ENCODE measurements around the gene TUBAL3. TPM values are rescaled to one million over a fixed set of nuclear protein-coding genes. Genes with fewer than 3 reads are reported as not detected.

The TUBAL3 gene
- polyA plus RNA-seq, 2 of the 4 experiments (the other 2 are of a cell fraction) = 0.34 to 1.4 TPM

- WGBS (ENCODE audit: missing lambda C conversion rate) = 70% methylated on average over 15 of the region's 16 CpGs
- H3K4me3 ChIP-seq = no peak overlapping the region
- no peak overlapping the region for H3K27ac ChIP-seq
- DNase-seq (ENCODE audit: low read depth in 1 of 2, low spot score in 1 of 2) = no peak
- no peak for FAIRE-seq
- no peak overlapping the region for H3K4me2 ChIP-seq
- H3K4me1 ChIP-seq = no peaks in the 10 kb centered on the region
- TF ChIP-seq POLR2AphosphoS2 (conservative IDR thresholded peaks at IDR 0.05; ENCODE audit: low read length) (no peak), NFE2L2 (conservative IDR thresholded peaks at IDR 0.05; ENCODE audit: low read length) (no peak), SREBF2 (IDR thresholded peaks at IDR 0.05) (no peak), MAZ (IDR thresholded peaks at IDR 0.05; ENCODE audit: borderline replicate concordance, low read depth, low read length) (no peak)
- TF ChIP-seq, protein P1, sequence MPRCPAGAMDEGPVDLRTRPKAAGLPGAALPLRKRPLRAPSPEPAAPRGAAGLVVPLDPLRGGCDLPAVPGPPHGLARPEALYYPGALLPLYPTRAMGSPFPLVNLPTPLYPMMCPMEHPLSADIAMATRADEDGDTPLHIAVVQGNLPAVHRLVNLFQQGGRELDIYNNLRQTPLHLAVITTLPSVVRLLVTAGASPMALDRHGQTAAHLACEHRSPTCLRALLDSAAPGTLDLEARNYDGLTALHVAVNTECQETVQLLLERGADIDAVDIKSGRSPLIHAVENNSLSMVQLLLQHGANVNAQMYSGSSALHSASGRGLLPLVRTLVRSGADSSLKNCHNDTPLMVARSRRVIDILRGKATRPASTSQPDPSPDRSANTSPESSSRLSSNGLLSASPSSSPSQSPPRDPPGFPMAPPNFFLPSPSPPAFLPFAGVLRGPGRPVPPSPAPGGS (IDR thresholded peaks at IDR 0.05) = no peak
- no peaks in the 10 kb centered on the region for H3K9me3 ChIP-seq
- ATAC-seq = no peak
- ChIA-PET POLR2A (no interaction called here), CTCF (interaction anchor here (0.6 to 1.5 kb wide), 3 partner anchors 9 to 520 kb away, joined by 3 read pairs; no protein-coding TSS in a partner anchor)
Measured at GRCh38 chr10:5369362-5370158, 35.1 kb downstream of the TUBAL3 start.

DNA sequence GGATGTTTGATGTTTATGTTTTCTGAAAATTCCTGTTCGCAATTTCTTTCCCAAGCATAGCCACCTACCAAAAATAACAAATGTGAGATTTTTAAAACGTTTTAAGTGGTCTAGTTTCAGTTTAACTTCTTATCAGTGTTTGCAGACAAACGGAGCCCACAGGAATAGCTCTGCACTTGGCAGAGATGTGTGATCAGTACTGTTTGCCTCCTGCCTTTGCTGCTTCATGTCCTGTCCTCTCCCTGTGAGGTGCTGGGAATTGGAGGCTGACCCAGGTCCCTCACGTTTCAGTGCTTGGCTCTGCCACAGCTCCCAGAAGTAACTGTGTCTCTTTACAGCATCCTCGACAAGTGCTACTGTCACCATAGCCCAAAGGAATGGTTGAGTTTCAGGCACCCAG is 38.7 kb downstream of the TUBAL3 start:
- H3K4me2 ChIP-seq = no peak overlapping the region
- H3K4me1 ChIP-seq = peaks cover under 1% of the 10 kb centered on the region; the same call in 2 of the 3 replicates
- FAIRE-seq (no peak), ATAC-seq (peak; percentile 11 to 43; a peak in 2 of 6 replicates), DNase-seq (ENCODE audit: low read depth in 1 of 2, low spot score in 1 of 2) (no peak)
- H3K4me3 ChIP-seq = no peak overlapping the region
- H3K9me3 ChIP-seq = no peaks in the 10 kb centered on the region
- ChIA-PET CTCF (interaction anchor here (0.6 kb wide), 1 partner anchor 79 kb away, joined by 3 read pairs; no protein-coding TSS in a partner anchor), POLR2A (no interaction called here)
- TF ChIP-seq MAZ (IDR thresholded peaks at IDR 0.05; ENCODE audit: borderline replicate concordance, low read depth, low read length) (no peak), KDM5A (IDR thresholded peaks at IDR 0.05) (no peak), NR3C1 (IDR thresholded peaks at IDR 0.05) (no peak), EP300 (IDR thresholded peaks at IDR 0.05) (no peak), HOXB5 (CRISPR knock-in tag; IDR thresholded peaks at IDR 0.05) (no peak), RFX5 (IDR thresholded peaks at IDR 0.05) (no peak), NFE2L2 (conservative IDR thresholded peaks at IDR 0.05; ENCODE audit: low read length) (no peak), JUN (IDR thresholded peaks at IDR 0.05) (no peak), FOXS1 (CRISPR knock-in tag; IDR thresholded peaks at IDR 0.05) (no peak), GATA3 (IDR thresholded peaks at IDR 0.05; ENCODE audit: borderline replicate concordance) (no peak), RNF2 (IDR thresholded peaks at IDR 0.05; ENCODE audit: borderline replicate concordance, low read depth) (no peak), CHD2 (IDR thresholded peaks at IDR 0.05; ENCODE audit: low read length, partially characterized antibody) (no peak), ZNF302 (CRISPR knock-in tag; IDR thresholded peaks at IDR 0.05) (no peak), BHLHE40 (IDR thresholded peaks at IDR 0.05; ENCODE audit: low read depth, low read length) (no peak), POLR2A (IDR thresholded peaks at IDR 0.05; ENCODE audit: low read length) (no peak), JUNB (IDR thresholded peaks at IDR 0.05) (no peak)
- TF ChIP-seq, protein P2, sequence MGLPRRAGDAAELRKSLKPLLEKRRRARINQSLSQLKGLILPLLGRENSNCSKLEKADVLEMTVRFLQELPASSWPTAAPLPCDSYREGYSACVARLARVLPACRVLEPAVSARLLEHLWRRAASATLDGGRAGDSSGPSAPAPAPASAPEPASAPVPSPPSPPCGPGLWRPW (IDR thresholded peaks at IDR 0.05) = no peak
- TF ChIP-seq, protein P3, sequence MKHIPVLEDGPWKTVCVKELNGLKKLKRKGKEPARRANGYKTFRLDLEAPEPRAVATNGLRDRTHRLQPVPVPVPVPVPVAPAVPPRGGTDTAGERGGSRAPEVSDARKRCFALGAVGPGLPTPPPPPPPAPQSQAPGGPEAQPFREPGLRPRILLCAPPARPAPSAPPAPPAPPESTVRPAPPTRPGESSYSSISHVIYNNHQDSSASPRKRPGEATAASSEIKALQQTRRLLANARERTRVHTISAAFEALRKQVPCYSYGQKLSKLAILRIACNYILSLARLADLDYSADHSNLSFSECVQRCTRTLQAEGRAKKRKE (CRISPR knock-in tag; IDR thresholded peaks at IDR 0.05; ENCODE audit: low read depth) = no peak
- TF ChIP-seq, protein P1 (IDR thresholded peaks at IDR 0.05) = no peak
- H3K27ac ChIP-seq = no peak overlapping the region
- 38% methylated on average over 5 of the region's 5 CpGs for WGBS (ENCODE audit: missing lambda C conversion rate)
